Fibroblast of villous mesenchyme (primary cell): ENCODE data around the gene POLN. TPM values are rescaled to one million over a fixed set of nuclear protein-coding genes. Genes with fewer than 3 reads are reported as not detected.
"Not testable (repeated sequence)": the region's sequence is repeated elsewhere in the genome, so short reads cannot be mapped to it uniquely, and the experiment has no call there.

ENCODE experiments used
- DNase-seq: peaks from one replicate; pipeline ENCODE4 v3.0.0-alpha.2; 2010; ENCODE audit warnings: low read depth
- H3K4me3 ChIP-seq: 2 replicates; pipeline ENCODE4 v1.5.1; 2011; ENCODE audit warnings: low read depth, mild to moderate bottlenecking, low read length
- total RNA-seq: library from RNA; depleted of rRNA; stranded (reverse); fragments of >200 nt; gene quantifications from 2 replicates; pipeline ENCODE4 v1.2.3, GENCODE V29; 2012
- TF ChIP-seq, protein P1 (sequence below): IDR thresholded peaks from 2 replicates; pipeline ENCODE4 v1.5.1; 2012; ENCODE audit warnings: low read depth, mild to moderate bottlenecking, low read length; ENCODE audit not compliant: insufficient read depth

POLN gene
- total RNA-seq, 1 donor, result 4.7 TPM

DNA sequence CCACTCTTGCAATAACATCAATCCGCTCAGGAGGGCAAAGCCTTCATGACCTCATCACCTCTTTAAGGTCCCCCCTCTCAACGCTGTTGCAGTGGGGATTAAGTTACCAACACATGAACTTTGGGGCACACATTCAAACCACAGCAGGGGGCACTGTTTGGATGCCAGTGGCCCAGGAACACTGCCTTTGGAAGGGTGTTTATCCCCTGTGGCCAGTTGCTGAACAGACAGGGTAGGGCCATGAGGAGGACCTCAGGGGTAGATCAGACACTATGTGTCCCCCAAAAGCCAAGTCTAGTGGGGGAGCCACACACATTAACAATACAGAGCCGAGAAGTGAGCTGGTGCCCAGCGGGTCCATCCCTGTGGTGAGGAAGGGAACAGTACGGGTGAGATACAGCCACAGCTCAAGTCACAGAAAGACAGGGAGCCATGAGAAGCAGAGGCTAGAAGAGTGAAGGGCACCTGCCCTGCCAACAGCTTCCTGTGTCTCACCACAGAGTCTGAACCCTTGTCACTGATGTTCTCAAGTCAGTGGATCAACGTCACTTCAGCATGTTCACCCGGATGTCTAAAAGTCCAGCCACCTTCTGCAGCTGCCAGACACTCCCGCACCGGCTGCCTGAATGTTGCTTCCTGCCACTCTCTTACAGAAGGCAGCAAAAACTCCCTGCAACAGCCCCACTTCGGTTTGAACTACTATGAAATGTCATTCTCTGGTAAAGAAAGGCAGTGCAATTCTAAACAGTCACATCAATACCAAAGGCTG is 39.8 kb upstream of the POLN start:
- H3K4me3 ChIP-seq, result no peak overlapping the region
- DNase-seq, result no peak
- TF ChIP-seq, protein P1, sequence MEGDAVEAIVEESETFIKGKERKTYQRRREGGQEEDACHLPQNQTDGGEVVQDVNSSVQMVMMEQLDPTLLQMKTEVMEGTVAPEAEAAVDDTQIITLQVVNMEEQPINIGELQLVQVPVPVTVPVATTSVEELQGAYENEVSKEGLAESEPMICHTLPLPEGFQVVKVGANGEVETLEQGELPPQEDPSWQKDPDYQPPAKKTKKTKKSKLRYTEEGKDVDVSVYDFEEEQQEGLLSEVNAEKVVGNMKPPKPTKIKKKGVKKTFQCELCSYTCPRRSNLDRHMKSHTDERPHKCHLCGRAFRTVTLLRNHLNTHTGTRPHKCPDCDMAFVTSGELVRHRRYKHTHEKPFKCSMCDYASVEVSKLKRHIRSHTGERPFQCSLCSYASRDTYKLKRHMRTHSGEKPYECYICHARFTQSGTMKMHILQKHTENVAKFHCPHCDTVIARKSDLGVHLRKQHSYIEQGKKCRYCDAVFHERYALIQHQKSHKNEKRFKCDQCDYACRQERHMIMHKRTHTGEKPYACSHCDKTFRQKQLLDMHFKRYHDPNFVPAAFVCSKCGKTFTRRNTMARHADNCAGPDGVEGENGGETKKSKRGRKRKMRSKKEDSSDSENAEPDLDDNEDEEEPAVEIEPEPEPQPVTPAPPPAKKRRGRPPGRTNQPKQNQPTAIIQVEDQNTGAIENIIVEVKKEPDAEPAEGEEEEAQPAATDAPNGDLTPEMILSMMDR, result peak; percentile 36

DNA sequence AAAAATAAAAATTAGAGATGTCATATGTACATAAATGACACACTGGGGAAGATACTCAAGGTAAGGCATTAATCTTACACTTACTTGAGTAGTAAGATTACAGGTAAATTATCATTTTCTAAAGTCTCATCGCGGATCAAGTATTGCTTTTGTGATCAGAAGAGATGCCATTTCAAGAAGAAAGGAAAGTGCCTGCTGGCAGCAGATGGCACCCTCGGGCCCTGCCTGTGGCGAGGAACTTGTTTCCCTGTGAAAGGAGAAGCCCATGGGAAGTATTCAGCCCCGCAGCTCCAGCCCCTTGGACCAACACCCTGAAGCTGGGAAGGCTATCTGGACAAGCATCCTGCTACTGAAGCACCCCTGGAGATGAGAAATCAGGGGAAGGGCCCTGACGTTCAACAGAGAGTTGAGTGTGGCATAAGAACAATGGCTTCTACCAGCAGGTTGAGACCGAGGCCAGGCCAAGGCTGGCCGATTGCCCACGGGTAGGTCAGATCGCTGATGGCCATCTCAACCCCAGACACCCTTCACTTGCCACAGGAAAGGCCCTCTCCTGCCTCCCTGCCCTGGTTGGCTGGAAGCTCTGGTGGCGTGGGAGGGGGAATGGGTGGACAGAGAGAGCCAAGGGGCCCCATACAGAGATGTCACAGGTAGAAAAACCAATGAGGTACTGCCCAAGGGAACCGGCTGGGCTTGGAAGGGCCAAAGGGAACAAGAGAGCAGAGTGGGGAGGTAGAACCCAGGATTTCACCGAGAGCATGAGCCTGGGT is 38.8 kb upstream of the POLN start:
- TF ChIP-seq, protein P1, result no peak
- H3K4me3 ChIP-seq, result no peak overlapping the region
- no peak for DNase-seq

- no peak for DNase-seq
- TF ChIP-seq, protein P1, result no peak
- H3K4me3 ChIP-seq, result no peak overlapping the region
Measured at GRCh38 chr4:2277956-2278355, 36.0 kb upstream of the POLN start.

DNA sequence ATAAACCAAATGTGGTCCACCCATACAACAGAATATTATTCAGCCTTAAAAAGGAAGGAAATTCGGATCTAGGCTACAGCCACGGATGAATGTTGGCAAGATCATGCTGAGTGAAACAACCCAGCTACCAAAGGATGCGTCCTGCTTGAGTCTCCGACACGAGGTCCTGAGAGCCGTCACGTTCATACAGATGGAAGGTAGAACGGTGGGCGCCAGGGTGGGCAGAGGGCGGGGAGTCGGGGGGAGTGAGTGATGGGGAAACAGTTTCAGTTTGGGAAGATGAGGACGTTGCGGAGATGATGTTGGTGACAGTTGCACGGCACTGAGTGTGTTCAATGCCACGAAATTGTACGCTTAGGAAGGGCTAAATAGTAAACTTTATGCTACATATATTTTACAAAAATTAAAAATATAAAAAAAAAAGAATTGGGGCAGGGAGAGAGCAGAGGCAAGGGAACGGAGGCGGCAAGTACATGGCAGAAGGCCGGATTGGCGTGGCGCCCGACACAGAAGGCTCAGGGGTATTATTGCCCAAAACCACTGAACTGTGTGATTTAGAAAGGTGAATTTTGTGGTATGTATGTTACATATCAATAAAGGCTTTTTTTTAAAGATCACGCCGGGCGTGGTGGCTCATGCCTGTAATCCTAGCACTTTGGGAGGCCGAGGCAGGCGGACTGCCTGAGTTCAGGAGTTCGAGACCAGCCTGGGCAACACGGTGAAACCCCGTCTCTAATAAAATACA is 34.8 kb upstream of the POLN start:
- no peak for DNase-seq
- TF ChIP-seq, protein P1, result no peak
- no peak overlapping the region for H3K4me3 ChIP-seq

DNA sequence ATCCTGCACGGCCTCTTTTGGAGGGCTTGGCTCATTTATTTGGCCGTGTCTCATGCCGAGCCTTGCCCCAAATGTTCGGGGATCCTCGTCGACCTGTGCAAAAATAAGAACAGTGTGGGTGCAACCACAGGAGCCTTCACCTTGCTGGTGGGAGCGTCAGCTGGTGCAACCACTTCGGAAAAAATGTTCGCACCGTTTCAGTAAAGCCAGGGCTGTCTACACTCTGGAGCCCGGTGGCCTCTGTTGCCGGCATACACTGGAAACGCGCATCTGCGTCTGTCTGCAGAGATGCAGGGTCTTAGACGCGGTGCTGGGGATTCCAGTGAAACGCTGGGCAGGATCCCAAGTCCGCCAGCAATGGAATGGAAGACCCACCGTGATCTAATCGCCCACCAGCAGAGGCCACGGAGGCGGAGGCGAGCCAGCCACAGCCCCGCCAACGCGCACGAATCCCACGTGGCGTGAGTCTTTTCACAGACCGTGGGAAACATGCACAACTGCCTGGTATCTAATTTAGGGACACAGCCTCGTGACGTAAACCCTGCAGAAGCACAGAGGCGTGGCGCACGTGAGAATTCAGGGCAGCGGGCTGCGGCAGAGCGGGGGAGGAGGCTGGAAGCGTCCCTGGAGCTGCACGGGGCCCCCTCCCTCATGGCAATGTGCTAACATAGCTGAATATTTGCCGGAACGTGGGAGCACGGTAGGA is 33.8 kb upstream of the POLN start:
- no peak overlapping the region for H3K4me3 ChIP-seq
- no peak for DNase-seq
- TF ChIP-seq, protein P1, result no peak

DNA sequence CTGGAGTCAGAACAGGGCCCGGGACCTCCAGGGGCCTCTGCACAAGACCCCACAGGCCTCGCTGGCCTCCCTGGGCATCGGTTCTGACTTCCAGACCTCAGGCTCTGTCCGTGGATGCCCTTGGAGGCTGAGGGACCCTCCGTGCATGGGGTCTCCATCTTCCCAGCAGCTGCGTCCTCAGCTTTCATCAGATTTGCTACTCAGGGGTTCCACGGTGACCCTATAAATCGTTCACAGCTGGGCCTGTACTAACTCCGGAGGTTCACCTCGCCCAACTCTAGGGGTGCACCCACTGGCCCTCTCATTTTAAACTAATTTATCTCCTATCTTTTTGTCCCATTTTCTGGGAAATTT is 33.1 kb upstream of the POLN start:
- H3K4me3 ChIP-seq, DNase-seq: not testable (repeated sequence)
